ENCODE results near the gene OR52I1.

The OR52I1 gene

GRCh38 chr11:4643682-4644081, 49.8 kb downstream of the OR52I1 start, which contains the start of gene OR51E1:
Gene OR51E1 (plus strand): TSS chr11:4643982. CDS start chr11:4652527, 8,545 bp downstream.
- Histone ChIP-seq H3K27me3 (ENCODE audit: low read depth, low read length) (0 out of 2 replicates have a peak, but pooled peaks cover 5% of the 10 kb centered on the region), H3K4me1 (ENCODE audit: low read length) (no peaks in the 10 kb centered on the region), H3K79me2 (ENCODE audit: low read length) (no peaks in the 10 kb centered on the region), H3K27ac (ENCODE audit: low read length) (no peak within 1 kb of the TSS), H3K4me3 (ENCODE audit: low read length) (no peak within 1 kb of the TSS), H3K9ac (ENCODE audit: low read length) (no peak within 1 kb of the TSS), H3K9me3 (ENCODE audit: insufficient read depth, low read length) (no peaks in the 10 kb centered on the region), H3K4me2 (ENCODE audit: low read length) (no peak within 1 kb of the TSS), H4K20me1 (ENCODE audit: insufficient read depth, low read length) (no peaks in the 10 kb centered on the region), H3K36me3 (replicated peaks; ENCODE audit: low read depth, low read length) (no peaks in the 10 kb centered on the region), H2AFZ (ENCODE audit: low read depth, low read length) (no peak within 1 kb of the TSS)
- TF ChIP-seq, protein P1, sequence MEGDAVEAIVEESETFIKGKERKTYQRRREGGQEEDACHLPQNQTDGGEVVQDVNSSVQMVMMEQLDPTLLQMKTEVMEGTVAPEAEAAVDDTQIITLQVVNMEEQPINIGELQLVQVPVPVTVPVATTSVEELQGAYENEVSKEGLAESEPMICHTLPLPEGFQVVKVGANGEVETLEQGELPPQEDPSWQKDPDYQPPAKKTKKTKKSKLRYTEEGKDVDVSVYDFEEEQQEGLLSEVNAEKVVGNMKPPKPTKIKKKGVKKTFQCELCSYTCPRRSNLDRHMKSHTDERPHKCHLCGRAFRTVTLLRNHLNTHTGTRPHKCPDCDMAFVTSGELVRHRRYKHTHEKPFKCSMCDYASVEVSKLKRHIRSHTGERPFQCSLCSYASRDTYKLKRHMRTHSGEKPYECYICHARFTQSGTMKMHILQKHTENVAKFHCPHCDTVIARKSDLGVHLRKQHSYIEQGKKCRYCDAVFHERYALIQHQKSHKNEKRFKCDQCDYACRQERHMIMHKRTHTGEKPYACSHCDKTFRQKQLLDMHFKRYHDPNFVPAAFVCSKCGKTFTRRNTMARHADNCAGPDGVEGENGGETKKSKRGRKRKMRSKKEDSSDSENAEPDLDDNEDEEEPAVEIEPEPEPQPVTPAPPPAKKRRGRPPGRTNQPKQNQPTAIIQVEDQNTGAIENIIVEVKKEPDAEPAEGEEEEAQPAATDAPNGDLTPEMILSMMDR (IDR thresholded peaks at IDR 0.05; ENCODE audit: low read depth, low read length): no peak
- TF ChIP-seq EZH2phosphoT487 (IDR thresholded peaks at IDR 0.05; ENCODE audit: low read depth): no peak

DNA sequence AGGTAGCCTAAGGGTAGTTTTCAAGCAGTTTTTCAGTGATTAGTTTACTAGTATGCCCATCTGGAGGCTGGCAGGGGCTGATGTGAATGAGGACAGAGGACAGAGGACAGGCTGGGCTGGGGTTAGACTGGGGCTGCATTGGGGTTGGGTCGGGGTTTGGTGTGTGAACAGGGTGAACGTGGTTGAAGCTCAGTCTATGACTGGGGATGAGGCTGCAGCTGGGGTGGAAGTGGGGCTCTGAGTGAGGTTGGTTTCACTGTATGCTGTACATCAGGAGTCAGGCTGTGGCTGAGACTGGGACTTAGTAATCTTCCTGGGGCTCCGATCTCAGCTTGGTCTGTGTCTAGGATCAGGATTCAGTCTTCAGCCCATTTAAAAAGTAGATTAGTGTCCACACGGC, 50.4 kb downstream of the OR52I1 start:
- Histone ChIP-seq H3K9me3 (ENCODE audit: insufficient read depth, low read length) (no peaks in the 10 kb centered on the region), H3K36me3 (replicated peaks; ENCODE audit: low read depth, low read length) (no peaks in the 10 kb centered on the region), H2AFZ (ENCODE audit: low read depth, low read length) (no peak overlapping the region), H3K9ac (ENCODE audit: low read length) (no peak overlapping the region), H3K4me3 (ENCODE audit: low read length) (no peak overlapping the region), H3K27ac (ENCODE audit: low read length) (no peak overlapping the region), H3K4me1 (ENCODE audit: low read length) (no peaks in the 10 kb centered on the region), H4K20me1 (ENCODE audit: insufficient read depth, low read length) (no peaks in the 10 kb centered on the region), H3K79me2 (ENCODE audit: low read length) (no peaks in the 10 kb centered on the region), H3K4me2 (ENCODE audit: low read length) (no peak overlapping the region), H3K27me3 (ENCODE audit: low read depth, low read length) (0 out of 2 replicates have a peak, but pooled peaks cover 5% of the 10 kb centered on the region)
- TF ChIP-seq EZH2phosphoT487 (IDR thresholded peaks at IDR 0.05; ENCODE audit: low read depth): no peak
- TF ChIP-seq, protein P1 (IDR thresholded peaks at IDR 0.05; ENCODE audit: low read depth, low read length): no peak
